AG09319 (cell line): ENCODE measurements around the gene COPG2.

Experiments
- DNase-seq: peaks from one replicate; pipeline ENCODE4 v3.0.0-alpha.2; 2010; ENCODE audit warnings: low read depth; ENCODE audit errors: extremely low read depth
- TF ChIP-seq, protein P1 (sequence below): IDR thresholded peaks from 2 replicates; pipeline ENCODE4 v1.5.1; 2011; ENCODE audit warnings: low read depth, mild to moderate bottlenecking, inconsistent platforms, low read length, moderate library complexity

Gene COPG2

DNA sequence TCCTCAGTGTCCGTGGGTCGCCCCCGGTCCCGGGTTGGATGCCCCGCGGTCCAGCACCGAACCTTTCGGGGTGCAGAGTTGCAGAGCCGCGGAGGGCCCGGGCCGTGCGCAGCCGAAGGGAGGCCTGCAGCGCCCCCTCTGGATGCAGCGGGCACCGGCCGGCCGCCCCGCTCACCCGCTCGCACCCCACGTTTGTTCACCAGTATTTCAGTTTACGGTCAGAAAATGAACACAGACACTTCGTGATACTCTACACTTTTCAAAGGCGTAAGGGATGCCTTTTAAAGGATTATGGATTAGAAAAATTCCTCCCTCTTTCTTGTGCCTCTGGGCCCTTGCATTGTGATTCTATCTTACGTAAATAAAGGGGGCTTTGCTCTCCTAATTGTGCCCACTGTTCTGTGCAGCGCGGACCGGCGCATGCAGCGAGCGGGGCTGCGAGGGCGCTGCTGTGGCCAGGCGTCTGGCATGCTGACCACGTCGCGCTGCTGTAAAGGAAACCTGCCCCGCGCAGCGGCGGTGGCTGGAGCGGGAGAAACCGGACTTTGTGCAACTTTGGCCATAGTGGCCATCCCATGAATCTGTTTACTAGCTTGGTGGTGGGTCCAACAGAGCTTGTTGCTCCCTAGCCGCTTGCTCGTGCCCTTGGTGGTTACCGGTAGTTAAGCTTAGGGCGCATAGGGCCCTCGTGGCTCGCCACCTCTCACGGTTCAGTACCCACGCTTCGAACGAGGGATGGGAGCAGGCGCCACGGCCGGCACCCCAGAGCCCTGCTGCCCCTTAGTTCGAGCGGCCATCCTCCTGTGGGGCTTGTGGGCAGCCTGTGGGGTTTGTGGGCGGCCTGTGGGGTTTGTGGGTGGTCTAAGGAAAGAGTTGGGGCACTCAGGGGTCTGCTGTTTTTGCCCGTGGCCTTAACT is 177.4 kb downstream of the COPG2 start:
- TF ChIP-seq, protein P1, sequence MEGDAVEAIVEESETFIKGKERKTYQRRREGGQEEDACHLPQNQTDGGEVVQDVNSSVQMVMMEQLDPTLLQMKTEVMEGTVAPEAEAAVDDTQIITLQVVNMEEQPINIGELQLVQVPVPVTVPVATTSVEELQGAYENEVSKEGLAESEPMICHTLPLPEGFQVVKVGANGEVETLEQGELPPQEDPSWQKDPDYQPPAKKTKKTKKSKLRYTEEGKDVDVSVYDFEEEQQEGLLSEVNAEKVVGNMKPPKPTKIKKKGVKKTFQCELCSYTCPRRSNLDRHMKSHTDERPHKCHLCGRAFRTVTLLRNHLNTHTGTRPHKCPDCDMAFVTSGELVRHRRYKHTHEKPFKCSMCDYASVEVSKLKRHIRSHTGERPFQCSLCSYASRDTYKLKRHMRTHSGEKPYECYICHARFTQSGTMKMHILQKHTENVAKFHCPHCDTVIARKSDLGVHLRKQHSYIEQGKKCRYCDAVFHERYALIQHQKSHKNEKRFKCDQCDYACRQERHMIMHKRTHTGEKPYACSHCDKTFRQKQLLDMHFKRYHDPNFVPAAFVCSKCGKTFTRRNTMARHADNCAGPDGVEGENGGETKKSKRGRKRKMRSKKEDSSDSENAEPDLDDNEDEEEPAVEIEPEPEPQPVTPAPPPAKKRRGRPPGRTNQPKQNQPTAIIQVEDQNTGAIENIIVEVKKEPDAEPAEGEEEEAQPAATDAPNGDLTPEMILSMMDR, result peak; percentile 31
- no peak for DNase-seq

DNA sequence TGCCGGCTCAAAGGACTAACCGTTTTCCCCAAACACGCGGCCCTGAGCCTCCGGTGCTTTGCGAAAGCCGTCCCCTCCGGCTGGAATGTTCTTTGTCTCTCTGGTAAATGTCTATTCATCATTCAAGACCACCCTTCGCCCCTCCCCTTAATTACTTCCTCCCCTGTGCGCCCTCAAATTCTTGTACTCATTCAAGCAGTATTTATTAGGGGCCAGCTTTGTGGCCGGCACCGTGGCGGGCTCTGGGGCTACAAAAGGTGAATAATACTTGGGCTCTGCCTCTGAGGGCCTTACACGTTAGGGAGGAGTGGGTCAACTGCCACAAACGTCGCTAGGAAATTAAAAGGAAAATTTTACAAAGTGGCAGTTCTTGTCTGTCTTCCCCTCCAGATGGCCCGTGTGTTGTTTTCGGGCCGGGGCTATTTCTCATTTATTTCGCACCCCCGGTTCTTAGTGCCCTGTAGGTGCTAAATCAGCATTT is 178.2 kb downstream of the COPG2 start:
- TF ChIP-seq, protein P1, result no peak
- DNase-seq, result no peak

DNA sequence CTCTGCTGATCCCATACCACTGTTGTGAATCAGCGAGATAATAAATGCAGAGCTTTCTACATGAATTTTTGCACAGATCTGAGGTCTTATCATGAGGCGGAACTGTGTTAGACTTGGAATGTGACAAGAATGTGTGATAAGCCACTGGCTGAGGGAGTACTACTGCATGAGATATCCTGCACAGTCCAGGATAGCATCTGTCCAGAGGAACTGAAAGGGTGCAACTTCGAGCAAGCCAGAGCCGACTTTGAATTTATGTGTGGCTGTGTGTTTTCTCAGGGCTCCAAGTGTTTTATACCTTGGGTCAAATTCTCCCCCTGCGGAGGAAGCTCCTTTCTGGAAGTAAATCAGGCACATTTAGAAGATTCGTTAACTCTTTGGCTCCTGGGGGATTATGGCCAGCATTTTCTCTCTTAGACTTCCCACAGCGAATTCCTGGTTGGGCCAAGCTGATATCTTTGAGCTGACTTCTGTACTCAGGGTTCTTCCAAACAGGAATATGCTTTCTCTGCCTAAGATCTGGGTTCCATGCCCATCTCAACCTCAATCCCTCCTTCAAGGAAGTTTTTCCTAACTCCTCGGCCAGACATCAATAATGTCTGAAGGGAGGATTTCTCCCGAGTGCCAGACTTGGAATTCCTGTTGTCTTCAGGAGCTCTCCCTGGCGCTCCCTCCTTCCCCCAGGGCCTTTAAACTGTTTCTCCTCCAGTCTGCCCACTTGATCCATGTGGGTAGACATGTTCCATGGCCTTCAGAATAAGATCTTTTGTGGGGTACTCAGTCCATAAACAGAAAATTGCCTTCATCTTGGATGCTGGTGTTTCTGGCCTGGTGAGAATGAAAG is 179.2 kb downstream of the COPG2 start:
- DNase-seq, result no peak
- TF ChIP-seq, protein P1, result no peak

DNA sequence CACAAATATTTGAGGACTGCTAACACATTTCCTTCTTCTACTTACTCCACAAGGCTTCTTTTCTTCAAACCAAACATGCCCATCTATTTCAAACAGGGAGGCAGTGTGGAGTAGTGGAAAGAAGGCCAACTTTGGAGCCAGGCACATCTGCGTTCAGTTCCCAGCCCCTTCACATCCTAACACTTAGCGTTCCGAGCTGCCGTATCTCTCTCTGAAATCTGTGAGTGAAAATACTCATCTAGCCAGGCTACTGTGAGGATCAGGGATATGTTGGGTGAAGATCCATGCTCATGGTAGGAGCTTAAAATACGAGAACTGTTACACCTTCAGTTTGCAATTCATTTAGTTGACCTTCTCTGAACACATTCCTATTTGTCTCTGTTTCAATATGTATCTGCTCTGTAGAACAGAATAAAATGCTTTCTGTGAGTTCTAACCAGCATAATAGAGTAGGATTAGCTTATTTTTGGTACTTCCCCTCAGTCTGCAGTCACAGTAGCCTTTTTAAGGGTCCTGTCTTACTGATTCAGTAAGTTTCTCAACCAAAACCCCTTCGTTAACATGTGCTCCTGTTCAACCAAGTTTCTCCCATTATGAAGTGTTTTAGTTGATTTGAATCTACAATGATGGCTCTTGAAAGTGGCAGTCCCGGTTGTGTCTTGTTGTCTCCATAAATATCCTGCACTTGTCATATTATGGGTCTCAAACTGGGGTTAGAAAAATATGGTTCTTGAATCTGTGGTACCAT is 180.0 kb downstream of the COPG2 start:
- DNase-seq, result no peak
- TF ChIP-seq, protein P1, result no peak

DNA sequence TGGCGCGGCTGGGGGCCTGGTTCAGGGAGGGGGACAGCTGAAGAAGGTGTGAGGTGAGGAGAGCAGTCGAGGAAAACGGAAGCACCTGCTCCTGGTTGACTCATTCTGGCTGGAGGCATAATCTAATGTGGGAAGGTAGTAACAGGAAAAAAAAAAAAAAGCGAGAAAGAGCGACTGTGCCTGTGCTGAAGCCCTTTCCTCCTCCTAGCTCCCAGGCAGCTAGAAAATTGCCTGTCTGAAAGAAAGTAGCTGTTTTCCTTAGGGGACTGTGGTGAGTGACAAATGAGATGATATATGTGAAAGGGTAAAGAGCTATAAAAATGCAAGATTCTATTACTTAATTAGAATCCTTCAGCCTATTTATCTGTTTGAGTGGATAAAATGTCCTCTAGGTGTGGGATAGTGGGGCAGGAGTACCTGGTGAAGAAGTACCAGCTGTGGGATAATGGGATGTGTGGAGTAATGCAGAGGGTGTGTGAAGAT is 181.6 kb downstream of the COPG2 start:
- TF ChIP-seq, protein P1, result no peak
- no peak for DNase-seq

DNA sequence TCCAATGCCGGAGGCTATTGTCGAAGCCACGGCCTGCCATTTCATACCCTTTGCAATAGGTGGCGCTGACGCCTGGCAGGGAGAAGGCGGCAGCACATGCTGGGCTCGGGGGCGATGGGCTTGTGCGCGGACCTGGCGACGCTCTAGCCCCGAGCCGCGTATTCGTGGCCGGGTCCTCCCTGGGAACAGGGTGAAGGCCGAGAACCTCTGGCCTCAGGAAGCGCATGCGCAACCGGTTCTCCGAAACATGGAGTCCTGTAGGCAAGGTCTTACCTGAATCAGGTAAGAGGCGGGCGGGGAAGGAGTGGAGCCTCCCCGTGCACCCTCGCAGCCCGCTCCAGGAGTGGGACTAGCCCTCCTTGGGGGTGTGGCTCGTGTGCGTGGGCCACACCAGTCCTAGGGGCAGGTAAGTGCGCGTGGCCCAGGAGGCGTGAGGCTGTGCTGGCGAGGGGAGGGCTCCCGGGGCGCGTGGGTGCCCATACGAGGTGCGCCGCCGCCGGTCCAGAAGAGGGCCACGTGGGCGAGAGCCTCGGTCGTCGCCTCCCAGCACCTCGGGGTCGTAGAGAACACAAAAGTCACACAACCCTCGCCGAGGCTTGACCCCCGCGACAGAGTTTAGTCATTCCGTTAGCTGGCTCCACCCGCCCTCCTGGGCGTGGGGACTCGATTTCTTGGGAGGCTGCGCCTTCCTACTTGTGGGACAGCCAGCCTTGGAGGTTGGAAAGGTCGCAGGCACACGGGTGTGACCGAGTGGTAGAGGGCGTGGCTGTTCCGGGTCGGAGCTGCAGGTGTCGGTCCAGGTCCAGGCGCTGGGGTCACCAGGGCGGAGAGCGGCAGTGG is 182.2 kb downstream of the COPG2 start:
- DNase-seq, result no peak

More for the DNA sequence above, 182.2 kb downstream of the COPG2 start:
- TF ChIP-seq, protein P1, result no peak; the same call in 1 of the 2 replicates
